Endodermal cell (in vitro differentiated cells): ENCODE measurements around the gene CAPN9. TPM values are rescaled to one million over a fixed set of nuclear protein-coding genes. Genes with fewer than 3 reads are reported as not detected.
A peak's percentile ranks its signal among the peaks of the same experiment; 100 is the strongest.

Source experiments
- DNase-seq: peaks from one replicate; pipeline ENCODE4 v3.0.0-alpha.2; 2017
- H3K27ac ChIP-seq: 2 replicates; pipeline ENCODE4 v1.5.1; 2013; ENCODE audit warnings: mild to moderate bottlenecking, low read depth, low read length, moderate library complexity
- H3K27me3 ChIP-seq: 2 replicates; pipeline ENCODE4 v1.6.1; 2013; ENCODE audit warnings: mild to moderate bottlenecking, low read length, moderate library complexity; ENCODE audit not compliant: insufficient read depth, control insufficient read depth, poor library complexity, severe bottlenecking
- H3K36me3 ChIP-seq: 2 replicates; pipeline ENCODE4 v1.7.0; 2013; ENCODE audit warnings: mild to moderate bottlenecking, low read length, moderate library complexity; ENCODE audit not compliant: control insufficient read depth, insufficient read depth
- H3K4me1 ChIP-seq: one replicate; pipeline ENCODE4 v1.7.0; 2013; ENCODE audit warnings: low read length; ENCODE audit not compliant: control insufficient read depth, insufficient read depth
- H3K4me3 ChIP-seq: 2 replicates; pipeline ENCODE4 v1.5.1; 2013; ENCODE audit warnings: mild to moderate bottlenecking, low read length, moderate library complexity
- H3K9ac ChIP-seq: 2 replicates; pipeline ENCODE4 v1.6.1; 2013; ENCODE audit warnings: mild to moderate bottlenecking, low read length, moderate library complexity; ENCODE audit not compliant: poor library complexity, severe bottlenecking; ENCODE audit errors: extremely low read depth
- H3K9me3 ChIP-seq: 2 replicates; pipeline ENCODE4 v1.6.1; 2013; ENCODE audit warnings: mild to moderate bottlenecking, low read length, moderate library complexity; ENCODE audit not compliant: control insufficient read depth
- H3K27ac Mint-ChIP-seq: 2 replicates; pipeline ENCODE4 v1.8.0; 2020; ENCODE audit warnings: mixed read lengths
- H3K27me3 Mint-ChIP-seq: 2 replicates; pipeline ENCODE4 v1.8.0; 2021; ENCODE audit warnings: mild to moderate bottlenecking, mixed read lengths; ENCODE audit not compliant: insufficient read depth
- H3K36me3 Mint-ChIP-seq: 2 replicates; pipeline ENCODE4 v1.8.0; 2020; ENCODE audit warnings: low read depth, mixed read lengths
- H3K4me1 Mint-ChIP-seq: 2 replicates; pipeline ENCODE4 v1.8.0; 2020; ENCODE audit warnings: mixed read lengths
- H3K4me3 Mint-ChIP-seq: 2 replicates; pipeline ENCODE4 v1.8.0; 2020; ENCODE audit warnings: mild to moderate bottlenecking, moderate library complexity, mixed read lengths
- H3K9me3 Mint-ChIP-seq: 2 replicates; pipeline ENCODE4 v1.8.0; 2020; ENCODE audit warnings: mild to moderate bottlenecking, mixed read lengths
- WGBS, 2 experiments: methylation state at CpG; one replicate each; pipeline versions ENCODE4 v1.1.5 to v1.1.7; 2013; ENCODE audit warnings: missing lambda C conversion rate in 2 of 2, mixed read lengths in 1 of 2; ENCODE audit not compliant: insufficient coverage in 1 of 2, insufficient read length in 1 of 2; 5-methylcytosine and 5-hydroxymethylcytosine counted together
- total RNA-seq, 2 donors: library from RNA; stranded (reverse); fragmentation: NEBNext Ultra II Directional in 1 of 2; extraction: Animal tissue kit (Norgen Biotek cat#: 25700) in 1 of 2; gene quantifications; 2 replicates in 1 of 2; 3 replicates in 1 of 2; pipeline ENCODE4 v1.2.1, GENCODE V29; 2021
- TF ChIP-seq, protein P1 (sequence below): fragments of 200-600 bp; sonication (generic); conservative IDR thresholded peaks from 2 replicates; pipeline ENCODE4 v1.5.0; 2021; ENCODE audit warnings: antibody characterized with exemption, mild to moderate bottlenecking

Gene CAPN9
- total RNA-seq, 2 donors from 2014 or later = 1.1 TPM

DNA sequence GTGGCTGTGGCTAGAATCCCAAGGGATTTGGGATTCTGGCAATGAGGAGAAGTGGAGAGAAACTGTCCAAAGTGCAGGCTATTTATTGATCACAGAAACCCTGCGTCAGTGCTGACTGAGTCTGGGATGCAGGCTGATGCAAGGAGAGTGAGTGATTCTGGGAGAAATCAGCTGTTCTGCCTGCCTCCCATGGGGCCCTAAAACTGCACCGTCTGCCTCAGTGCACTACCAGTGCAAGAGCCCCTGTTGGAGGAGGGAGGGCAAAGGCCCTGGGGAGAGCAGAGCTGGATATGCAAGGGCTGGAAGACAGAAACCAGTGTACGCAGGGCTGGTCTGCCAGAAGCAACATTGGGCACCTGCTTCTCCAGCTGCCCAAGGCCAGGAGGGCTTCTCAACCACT is 78.6 kb downstream of the CAPN9 start:
- WGBS, 2 experiments = 92 to 100% methylated on average over 2 to 3 of the region's 3 CpGs
- H3K4me3 Mint-ChIP-seq = no peak overlapping the region
- H3K4me1 Mint-ChIP-seq = no peaks in the 10 kb centered on the region
- Histone ChIP-seq H3K4me1 (no peaks in the 10 kb centered on the region), H3K9me3 (no peaks in the 10 kb centered on the region), H3K27ac (no peak overlapping the region), H3K4me3 (no peak overlapping the region), H3K27me3 (no peaks in the 10 kb centered on the region), H3K36me3 (no peaks in the 10 kb centered on the region), H3K9ac (no peak overlapping the region)
- H3K36me3 Mint-ChIP-seq = no peaks in the 10 kb centered on the region
- DNase-seq = no peak
- no peak overlapping the region for H3K27ac Mint-ChIP-seq
- H3K9me3 Mint-ChIP-seq = no peaks in the 10 kb centered on the region
- TF ChIP-seq, protein P1, sequence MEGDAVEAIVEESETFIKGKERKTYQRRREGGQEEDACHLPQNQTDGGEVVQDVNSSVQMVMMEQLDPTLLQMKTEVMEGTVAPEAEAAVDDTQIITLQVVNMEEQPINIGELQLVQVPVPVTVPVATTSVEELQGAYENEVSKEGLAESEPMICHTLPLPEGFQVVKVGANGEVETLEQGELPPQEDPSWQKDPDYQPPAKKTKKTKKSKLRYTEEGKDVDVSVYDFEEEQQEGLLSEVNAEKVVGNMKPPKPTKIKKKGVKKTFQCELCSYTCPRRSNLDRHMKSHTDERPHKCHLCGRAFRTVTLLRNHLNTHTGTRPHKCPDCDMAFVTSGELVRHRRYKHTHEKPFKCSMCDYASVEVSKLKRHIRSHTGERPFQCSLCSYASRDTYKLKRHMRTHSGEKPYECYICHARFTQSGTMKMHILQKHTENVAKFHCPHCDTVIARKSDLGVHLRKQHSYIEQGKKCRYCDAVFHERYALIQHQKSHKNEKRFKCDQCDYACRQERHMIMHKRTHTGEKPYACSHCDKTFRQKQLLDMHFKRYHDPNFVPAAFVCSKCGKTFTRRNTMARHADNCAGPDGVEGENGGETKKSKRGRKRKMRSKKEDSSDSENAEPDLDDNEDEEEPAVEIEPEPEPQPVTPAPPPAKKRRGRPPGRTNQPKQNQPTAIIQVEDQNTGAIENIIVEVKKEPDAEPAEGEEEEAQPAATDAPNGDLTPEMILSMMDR = no peak
- H3K27me3 Mint-ChIP-seq = peaks cover 4% of the 10 kb centered on the region

DNA sequence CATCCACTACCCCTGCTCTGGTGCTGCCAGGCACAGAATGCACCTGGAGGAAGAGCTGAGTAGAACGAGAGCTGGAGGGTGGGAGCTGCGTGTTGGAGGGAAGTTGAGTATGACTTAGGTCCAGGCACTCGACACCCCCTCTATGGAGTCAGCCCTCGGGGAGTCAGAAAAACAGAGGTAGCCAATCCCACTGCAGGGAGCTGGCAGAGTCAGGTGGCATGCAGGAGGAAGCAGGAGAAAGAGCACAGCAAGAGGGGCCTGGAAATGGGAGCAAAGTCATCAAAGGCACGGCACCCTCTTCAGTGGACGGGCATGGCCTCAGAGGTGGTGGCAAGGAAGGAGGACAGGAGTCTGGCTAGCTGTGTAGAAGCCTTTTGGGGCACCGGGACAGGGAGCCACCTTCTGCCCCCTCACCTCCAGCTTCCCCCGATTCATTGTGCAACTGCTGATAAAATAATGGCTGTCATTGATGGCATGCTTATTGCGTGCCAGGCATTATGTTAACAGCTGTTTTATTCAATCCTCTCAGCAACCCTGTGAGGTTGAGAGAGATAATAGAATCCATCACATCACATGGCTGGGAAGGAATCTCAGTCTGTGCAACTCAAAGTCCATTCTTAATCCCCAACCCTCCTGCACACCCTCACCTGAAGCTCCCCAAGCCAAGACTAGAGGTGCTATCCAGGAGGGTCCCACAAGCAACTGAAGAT is 79.1 kb downstream of the CAPN9 start:
- Mint-ChIP-seq H3K27me3 (peaks cover 4% of the 10 kb centered on the region), H3K27ac (no peak overlapping the region), H3K9me3 (no peaks in the 10 kb centered on the region), H3K4me3 (no peak overlapping the region), H3K36me3 (no peaks in the 10 kb centered on the region), H3K4me1 (no peaks in the 10 kb centered on the region)
- Histone ChIP-seq H3K27me3 (no peaks in the 10 kb centered on the region), H3K4me1 (no peaks in the 10 kb centered on the region), H3K9ac (no peak overlapping the region), H3K27ac (no peak overlapping the region), H3K4me3 (no peak overlapping the region), H3K36me3 (no peaks in the 10 kb centered on the region), H3K9me3 (no peaks in the 10 kb centered on the region)
- peak; percentile 39 for DNase-seq
- TF ChIP-seq, protein P1 = no peak
- 93 to 96% methylated on average over 8 to 9 of the region's 9 CpGs for WGBS, 2 experiments

DNA sequence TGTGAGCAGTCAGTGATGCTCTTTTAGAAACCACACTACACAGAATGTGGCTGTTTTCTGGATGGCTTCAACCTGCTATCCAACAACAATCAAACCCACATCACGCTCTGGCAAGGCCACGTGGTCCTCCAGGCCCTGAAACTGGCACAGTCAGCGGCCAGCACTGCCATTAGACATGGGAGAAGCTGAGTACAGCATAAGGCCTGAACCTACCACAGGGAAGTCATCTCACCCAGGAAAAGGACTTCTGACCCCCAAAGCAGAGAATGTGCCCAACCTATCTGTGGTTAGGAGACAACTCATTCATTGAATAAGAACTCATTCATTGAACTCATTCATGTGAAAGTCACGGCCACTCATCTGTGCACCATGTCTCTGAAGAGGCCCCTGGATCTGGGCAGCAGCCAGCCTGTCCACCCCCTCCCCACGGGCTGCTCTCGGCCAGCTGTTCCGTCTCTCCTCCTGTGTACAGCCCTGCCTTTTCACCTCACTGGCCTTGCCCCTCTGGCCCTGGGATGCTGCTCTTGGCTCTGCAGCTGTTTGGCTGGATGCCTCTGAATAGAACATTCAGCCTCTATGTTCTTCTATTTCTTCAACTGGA is 80.0 kb downstream of the CAPN9 start:
- no peaks in the 10 kb centered on the region for H3K36me3 Mint-ChIP-seq
- Histone ChIP-seq H3K27me3 (no peaks in the 10 kb centered on the region), H3K27ac (no peak overlapping the region), H3K4me1 (no peaks in the 10 kb centered on the region), H3K4me3 (no peak overlapping the region), H3K36me3 (no peaks in the 10 kb centered on the region), H3K9ac (no peak overlapping the region), H3K9me3 (no peaks in the 10 kb centered on the region)
- TF ChIP-seq, protein P1 = no peak
- H3K9me3 Mint-ChIP-seq = no peaks in the 10 kb centered on the region
- DNase-seq = peak; percentile 21
- no peak overlapping the region for H3K27ac Mint-ChIP-seq
- no peaks in the 10 kb centered on the region for H3K4me1 Mint-ChIP-seq
- 90 to 96% methylated on average over 4 to 7 of the region's 7 CpGs for WGBS, 2 experiments
- H3K27me3 Mint-ChIP-seq = peaks cover 4% of the 10 kb centered on the region
- no peak overlapping the region for H3K4me3 Mint-ChIP-seq
